IPS DF 6.9 (cell line): ENCODE measurements around the gene FRMD4A.

Source experiments
- DNase-seq: peaks from one replicate; pipeline ENCODE4 v3.0.0-alpha.2; 2013; ENCODE audit warnings: low read depth, low spot score
- H3K27ac ChIP-seq: one replicate; pipeline ENCODE4 v1.5.1; 2013; ENCODE audit warnings: low read length, control low read depth
- H3K27me3 ChIP-seq: 2 replicates; pipeline ENCODE4 v1.6.1; 2013; ENCODE audit warnings: mild to moderate bottlenecking, low read length; ENCODE audit not compliant: control insufficient read depth, insufficient read depth
- H3K36me3 ChIP-seq: 2 replicates; pipeline ENCODE4 v1.6.1; 2013; ENCODE audit warnings: low read length; ENCODE audit not compliant: control insufficient read depth, insufficient read depth
- H3K4me1 ChIP-seq: 2 replicates; pipeline ENCODE4 v1.6.1; 2013; ENCODE audit warnings: low read length; ENCODE audit not compliant: control insufficient read depth, insufficient read depth
- H3K4me3 ChIP-seq: 2 replicates; pipeline ENCODE4 v1.5.1; 2013; ENCODE audit warnings: mild to moderate bottlenecking, low read length
- H3K9me3 ChIP-seq: 2 replicates; pipeline ENCODE4 v1.6.1; 2013; ENCODE audit warnings: low read length, inconsistent platforms; ENCODE audit not compliant: control insufficient read depth, insufficient read depth
- WGBS: extraction: QIAGEN DNeasy Blood & Tissue Kit; methylation state at CpG from one replicate; pipeline ENCODE4 v1.1.7; 2013; ENCODE audit warnings: mixed read lengths, missing lambda C conversion rate; ENCODE audit not compliant: insufficient read length, insufficient coverage; 5-methylcytosine and 5-hydroxymethylcytosine counted together

FRMD4A gene

DNA sequence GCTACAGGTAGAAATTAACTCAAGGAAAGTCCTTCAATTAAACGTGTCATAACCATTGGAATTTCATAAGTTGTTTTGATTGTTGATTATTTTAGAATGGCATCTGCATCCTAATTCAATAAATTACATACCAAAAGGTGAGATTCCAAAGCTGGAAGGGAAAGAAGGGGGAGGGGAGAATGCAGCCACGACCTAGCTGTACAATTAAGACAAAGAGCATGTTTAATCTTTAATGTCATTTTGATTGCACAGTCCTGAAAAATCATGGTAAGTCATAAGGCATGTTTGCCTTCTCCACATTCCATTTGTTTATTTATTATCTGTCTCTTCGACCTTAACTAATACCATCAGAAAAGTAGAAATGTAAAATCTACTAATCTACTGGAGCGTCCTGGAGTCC, 358.1 kb downstream of the FRMD4A start:
- Histone ChIP-seq H3K4me3 (no peak overlapping the region), H3K4me1 (peaks cover 4% of the 10 kb centered on the region), H3K9me3 (no peaks in the 10 kb centered on the region), H3K36me3 (no peaks in the 10 kb centered on the region), H3K27ac (no peak overlapping the region), H3K27me3 (no peaks in the 10 kb centered on the region; the same call in 1 of the 2 replicates)
- no CpG with 5 or more reads among the region's 4 CpGs for WGBS
- DNase-seq, result no peak

DNA sequence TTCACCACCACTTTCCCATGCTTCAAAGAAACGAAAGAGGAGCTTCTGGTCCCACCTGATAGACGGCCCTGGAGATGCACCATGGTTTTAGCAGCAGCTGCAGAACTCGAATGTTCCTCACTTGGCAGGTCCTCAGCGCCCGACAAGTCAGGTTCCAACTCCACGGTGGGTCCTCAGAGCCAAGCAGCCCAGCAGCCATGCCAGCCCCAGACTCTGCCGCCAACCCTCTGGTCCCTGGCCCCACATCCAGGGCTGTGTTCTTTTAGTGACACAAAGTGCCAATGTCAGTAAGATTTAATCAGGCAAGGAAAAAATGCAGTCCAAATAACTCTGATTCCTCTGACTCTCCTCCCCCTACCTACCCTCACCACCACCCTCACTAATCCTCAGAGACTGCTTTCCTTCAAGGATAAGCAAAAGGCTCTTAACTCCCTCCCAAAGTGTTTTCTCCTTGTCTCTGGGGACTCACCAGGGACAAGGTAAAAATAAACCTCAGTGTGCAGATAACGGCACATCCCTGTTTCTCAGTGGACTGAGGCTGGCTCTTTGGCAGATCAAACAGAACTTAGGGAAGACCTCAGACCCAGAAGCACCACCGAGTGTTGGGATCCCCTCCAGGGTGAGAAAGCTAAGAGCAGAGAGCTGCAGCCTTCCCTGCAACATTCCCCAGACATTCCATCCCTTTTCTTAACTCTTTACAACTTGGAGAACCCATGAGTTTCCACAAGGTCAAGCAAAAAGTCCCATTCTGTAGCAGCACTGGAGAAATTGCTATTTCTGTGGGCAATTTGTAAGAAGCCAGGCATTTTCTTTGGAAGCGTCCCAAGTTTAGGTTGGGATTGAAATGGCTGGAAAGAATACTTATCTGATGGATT, 358.9 kb downstream of the FRMD4A start:
- Histone ChIP-seq H3K36me3 (no peaks in the 10 kb centered on the region), H3K9me3 (no peaks in the 10 kb centered on the region; the same call in 1 of the 2 replicates), H3K27me3 (no peaks in the 10 kb centered on the region; the same call in 1 of the 2 replicates), H3K4me3 (no peak overlapping the region), H3K4me1 (peaks cover 4% of the 10 kb centered on the region), H3K27ac (no peak overlapping the region)
- WGBS, result no CpG with 5 or more reads among the region's 10 CpGs
- DNase-seq, result no peak

DNA sequence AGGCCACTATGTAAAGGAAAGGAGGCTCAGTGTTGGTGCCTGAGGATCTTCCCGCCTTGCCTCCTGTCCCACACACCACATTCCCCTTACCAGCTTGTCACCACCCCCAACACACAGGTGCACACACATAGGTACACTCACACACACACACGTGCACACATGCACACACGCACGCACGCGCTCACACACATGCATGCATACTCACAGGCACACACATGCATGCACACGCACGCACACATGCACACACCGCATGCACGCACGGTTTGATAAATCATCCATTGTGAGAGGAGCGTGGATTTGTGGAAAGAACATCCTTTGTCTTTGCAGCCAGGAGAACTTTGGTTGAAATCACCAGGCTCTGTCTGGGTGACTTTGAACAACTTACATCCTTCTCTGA, 359.8 kb downstream of the FRMD4A start:
- no peak overlapping the region for H3K27ac ChIP-seq
- no CpG with 5 or more reads among the region's 12 CpGs for WGBS
- H3K9me3 ChIP-seq, result no peaks in the 10 kb centered on the region; the same call in 1 of the 2 replicates
- no peak for DNase-seq
- H3K4me1 ChIP-seq, result peaks cover 2% of the 10 kb centered on the region
- H3K27me3 ChIP-seq, result no peaks in the 10 kb centered on the region; the same call in 1 of the 2 replicates
- no peak overlapping the region for H3K4me3 ChIP-seq
- H3K36me3 ChIP-seq, result no peaks in the 10 kb centered on the region

DNA sequence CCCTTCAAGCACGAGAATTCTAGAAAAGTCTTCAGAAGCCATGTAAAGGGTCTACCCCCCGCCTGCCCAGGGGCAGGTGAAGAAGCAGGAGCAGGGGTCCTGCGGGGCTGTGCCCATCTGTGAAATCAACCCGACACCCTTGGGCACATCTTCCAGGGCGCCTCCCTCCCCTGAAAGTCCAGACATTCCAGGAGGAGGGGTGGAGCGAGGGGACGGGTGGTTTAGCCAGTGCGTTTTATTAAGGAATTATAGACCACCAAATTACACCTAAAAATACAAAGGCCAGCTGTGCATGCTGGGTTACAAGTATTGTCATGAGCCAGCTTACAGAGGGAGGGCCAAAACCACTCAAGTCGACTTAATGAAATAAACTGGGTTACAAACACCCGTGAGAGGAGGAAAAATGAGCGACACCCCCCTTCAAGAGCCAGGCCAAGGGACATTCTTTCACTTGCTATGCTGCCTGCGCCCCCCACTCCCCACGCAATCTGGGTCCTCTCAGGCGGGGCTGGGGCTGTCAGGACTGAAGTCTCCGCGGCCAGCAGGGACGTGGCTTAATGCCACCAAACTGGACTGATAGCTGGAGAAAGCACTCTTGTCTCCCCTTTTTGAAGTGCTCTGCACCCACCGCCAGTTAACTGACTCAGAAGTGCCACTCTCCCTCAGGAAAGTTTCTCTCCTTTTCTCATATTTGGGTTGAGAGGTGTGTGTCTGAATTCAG, 360.3 kb downstream of the FRMD4A start:
- no peak overlapping the region for H3K4me3 ChIP-seq
- peaks cover 2% of the 10 kb centered on the region for H3K4me1 ChIP-seq
- no peak overlapping the region for H3K27ac ChIP-seq
- no peaks in the 10 kb centered on the region; the same call in 1 of the 2 replicates for H3K27me3 ChIP-seq
- H3K9me3 ChIP-seq, result no peaks in the 10 kb centered on the region; the same call in 1 of the 2 replicates
- no peaks in the 10 kb centered on the region for H3K36me3 ChIP-seq
- no peak for DNase-seq
- WGBS, result no CpG with 5 or more reads among the region's 18 CpGs

DNA sequence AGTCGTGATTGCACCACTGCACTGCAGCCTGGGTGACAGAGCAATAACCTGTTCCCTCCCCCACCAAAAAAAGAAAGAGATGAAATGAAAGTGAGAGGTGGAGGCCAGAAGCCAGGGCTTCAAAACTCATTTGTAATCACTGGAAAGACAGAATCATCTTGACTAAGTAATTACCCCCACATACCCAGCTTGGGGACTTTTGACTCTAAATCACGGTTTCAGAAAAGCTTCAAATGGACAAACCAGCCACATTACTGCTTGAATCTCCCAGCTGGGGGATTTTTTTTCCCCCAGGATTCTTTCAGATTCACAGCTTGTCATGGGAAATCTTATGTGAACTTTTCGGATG, 361.0 kb downstream of the FRMD4A start:
- Histone ChIP-seq H3K27ac (no peak overlapping the region), H3K4me3 (no peak overlapping the region), H3K9me3 (no peaks in the 10 kb centered on the region; the same call in 1 of the 2 replicates), H3K36me3 (no peaks in the 10 kb centered on the region), H3K27me3 (no peaks in the 10 kb centered on the region; the same call in 1 of the 2 replicates), H3K4me1 (peaks cover 2% of the 10 kb centered on the region)
- no CpG with 5 or more reads among the region's 3 CpGs for WGBS
- no peak for DNase-seq

DNA sequence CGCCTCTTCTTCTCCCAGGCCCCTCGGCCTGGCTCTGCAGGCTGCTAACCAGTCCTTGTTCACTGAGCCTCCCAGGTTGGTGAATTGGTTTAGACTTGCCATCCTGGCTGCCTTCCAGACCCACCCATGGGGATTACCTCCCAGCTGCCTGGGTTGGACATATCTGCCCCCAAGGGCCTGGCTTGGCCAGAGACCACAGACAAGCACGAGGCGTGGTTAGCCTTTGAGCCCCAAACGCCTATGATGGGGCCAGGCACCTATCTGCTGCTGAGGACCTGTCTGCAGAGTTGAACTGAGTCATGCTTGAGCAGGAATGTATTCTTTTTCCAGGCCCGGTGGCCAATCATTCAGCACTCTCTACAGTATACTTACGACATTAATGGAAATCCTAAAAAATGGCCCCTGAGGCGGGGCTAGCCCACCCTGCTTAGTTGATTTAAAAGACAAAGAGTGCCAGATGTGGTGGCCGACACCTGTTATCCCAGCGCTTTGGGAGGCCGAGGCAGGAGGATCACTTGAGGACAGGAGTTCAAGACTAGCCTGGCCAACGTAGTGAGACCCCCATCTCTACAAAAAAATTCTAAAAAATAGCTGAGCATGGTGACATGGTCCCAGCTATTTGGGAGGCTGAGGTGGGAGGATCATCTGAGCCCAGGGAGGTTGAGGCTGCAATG, 361.5 kb downstream of the FRMD4A start:
- DNase-seq, result no peak
- no peaks in the 10 kb centered on the region; the same call in 1 of the 2 replicates for H3K27me3 ChIP-seq
- H3K27ac ChIP-seq, result no peak overlapping the region
- no CpG with 5 or more reads among the region's 12 CpGs for whole genome bisulfite sequencing
- peaks cover 2% of the 10 kb centered on the region for H3K4me1 ChIP-seq
- no peak overlapping the region for H3K4me3 ChIP-seq
- H3K9me3 ChIP-seq, result no peaks in the 10 kb centered on the region; the same call in 1 of the 2 replicates
- no peaks in the 10 kb centered on the region for H3K36me3 ChIP-seq

DNA sequence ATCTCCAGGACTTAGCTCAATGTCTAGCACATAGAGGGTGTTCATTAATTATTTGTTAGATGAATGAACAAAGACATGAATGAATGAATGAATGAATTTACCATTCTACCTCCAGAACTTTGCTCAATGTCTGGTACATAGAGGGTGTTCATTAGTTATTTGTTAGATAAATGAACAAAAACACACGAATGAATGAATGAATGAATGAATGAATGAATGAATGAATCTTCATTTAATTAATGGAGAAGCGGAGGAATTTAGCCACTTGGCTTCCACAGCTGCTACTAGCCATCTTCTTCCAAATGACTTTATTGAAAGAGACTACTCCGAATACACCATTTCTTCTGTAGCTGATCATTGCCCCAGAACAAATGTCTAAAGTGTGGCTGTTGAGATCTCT, 368.9 kb downstream of the FRMD4A start:
- WGBS, result no CpG with 5 or more reads among the region's 3 CpGs

DNA sequence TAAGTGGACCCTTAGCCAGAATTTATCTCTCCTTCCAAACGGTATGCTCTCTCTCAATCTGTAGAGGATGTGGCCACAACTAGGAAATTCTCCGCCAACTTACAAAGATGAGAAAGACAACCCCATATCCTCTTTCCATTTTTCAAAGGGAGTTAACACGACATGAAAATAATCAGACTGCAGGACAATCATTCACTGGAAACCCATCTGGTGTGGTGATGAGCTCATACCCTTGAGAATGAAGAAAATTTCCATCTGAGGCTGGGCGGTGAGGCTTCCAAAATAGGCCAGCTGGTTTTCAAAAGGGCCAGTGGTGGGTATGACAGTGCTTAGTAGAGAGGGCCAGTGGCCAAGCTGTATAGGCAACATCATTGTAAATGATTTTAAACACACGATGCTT, 369.6 kb downstream of the FRMD4A start:
- no peak overlapping the region for H3K27ac ChIP-seq
- H3K36me3 ChIP-seq, result no peaks in the 10 kb centered on the region
- no peaks in the 10 kb centered on the region for H3K9me3 ChIP-seq
- H3K27me3 ChIP-seq, result no peaks in the 10 kb centered on the region
- WGBS, result no CpG with 5 or more reads among the region's 5 CpGs
- DNase-seq, result no peak
- no peaks in the 10 kb centered on the region; the same call in 1 of the 2 replicates for H3K4me1 ChIP-seq
- no peak overlapping the region for H3K4me3 ChIP-seq

More for the DNA sequence above, 368.9 kb downstream of the FRMD4A start:
- no peak overlapping the region for H3K4me3 ChIP-seq
- no peaks in the 10 kb centered on the region for H3K9me3 ChIP-seq
- H3K27me3 ChIP-seq, result no peaks in the 10 kb centered on the region
- H3K27ac ChIP-seq, result no peak overlapping the region
- no peaks in the 10 kb centered on the region for H3K36me3 ChIP-seq
- H3K4me1 ChIP-seq, result no peaks in the 10 kb centered on the region; the same call in 1 of the 2 replicates
- DNase-seq, result no peak

DNA sequence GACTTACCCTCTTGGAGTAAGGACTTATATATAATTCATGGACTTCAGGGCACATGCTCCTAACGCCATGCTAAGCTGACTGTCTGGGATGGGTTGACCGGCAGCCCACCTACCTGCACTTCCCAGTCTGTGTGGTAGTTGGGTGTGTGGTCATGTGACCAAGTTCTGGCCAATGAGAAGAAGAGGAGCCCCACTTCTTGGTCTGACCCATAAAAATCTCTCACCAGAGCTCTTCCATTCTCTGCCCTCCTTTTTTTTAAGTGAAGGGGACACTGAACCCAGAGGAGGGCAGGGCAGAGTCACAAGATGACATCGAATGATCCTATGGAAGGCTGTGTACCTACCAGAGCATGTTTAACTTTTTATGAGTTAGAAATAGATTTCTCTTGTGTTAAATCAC, 370.1 kb downstream of the FRMD4A start:
- H3K4me1 ChIP-seq, result no peaks in the 10 kb centered on the region; the same call in 1 of the 2 replicates
- H3K9me3 ChIP-seq, result no peaks in the 10 kb centered on the region
- H3K27me3 ChIP-seq, result no peaks in the 10 kb centered on the region
- no CpG with 5 or more reads among the region's 3 CpGs for WGBS
- no peak for DNase-seq
- H3K36me3 ChIP-seq, result no peaks in the 10 kb centered on the region
- no peak overlapping the region for H3K27ac ChIP-seq
- H3K4me3 ChIP-seq, result no peak overlapping the region
